ENCODE results near the gene RGP1. TPM values are rescaled to one million over a fixed set of nuclear protein-coding genes. Genes with fewer than 3 reads are reported as not detected.
A peak's percentile ranks its signal among the peaks of the same experiment; 100 is the strongest.

The RGP1 gene
- total RNA-seq, 1 experiment from 2014 or later = 25.1 TPM

DNA sequence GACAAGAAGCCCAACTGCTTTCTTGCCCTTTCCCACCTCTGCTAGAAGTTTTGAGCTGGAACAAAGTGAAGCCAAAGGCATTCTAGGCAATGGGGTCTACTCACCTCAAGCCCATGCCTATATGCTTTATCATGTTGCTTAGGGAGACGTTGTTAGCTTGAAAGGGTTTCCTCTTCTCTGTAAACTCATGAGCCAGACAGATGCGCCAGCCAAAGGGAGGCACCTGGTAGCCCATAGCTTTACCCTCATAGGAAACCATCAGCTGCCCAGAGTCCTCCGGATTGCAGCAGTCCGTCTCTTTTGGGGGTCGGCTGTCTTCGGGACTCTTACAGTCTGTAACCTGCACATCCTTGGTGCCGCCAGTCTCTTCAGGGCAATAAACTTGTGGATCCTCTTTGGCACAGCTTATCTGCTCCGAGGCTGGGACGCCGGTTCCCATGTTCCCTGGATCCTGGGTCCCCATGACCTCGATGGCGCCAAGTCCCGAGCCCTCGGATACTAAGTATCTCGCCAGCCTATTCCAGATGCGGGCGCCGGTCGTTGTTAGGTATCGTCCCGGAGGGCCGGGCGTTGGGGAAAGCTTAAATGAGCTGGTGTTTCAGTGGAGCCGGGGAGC, 737 bp upstream of the RGP1 start:
- CTCF ChIA-PET = interaction anchor here (0.6 to 1.0 kb wide), 7 partner anchors 12 to 100 kb away, joined by 3 to 7 read pairs (median 3); partner anchors contain the start of genes ARHGEF39, CREB3 and TLN1
- Histone ChIP-seq H3K9me3 (ENCODE audit: insufficient read depth, low read depth) (no peaks in the 10 kb centered on the region), H3K4me2 (peak overlapping the region; percentile 96), H3F3A (ENCODE audit: insufficient read depth, low read depth) (0 out of 2 replicates have a peak, but pooled peaks cover 8% of the 10 kb centered on the region), H3K4me3 (peak overlapping the region; percentile 79), H3K27ac (peak overlapping the region; percentile 51), H2AFZ (peak overlapping the region; percentile 56; the same call in 1 of the 2 replicates), H3K4me1 (replicated peaks; ENCODE audit: insufficient read depth) (peaks cover 23% of the 10 kb centered on the region), H3K79me2 (ENCODE audit: low read depth) (peaks cover 51% of the 10 kb centered on the region), H3K9me2 (ENCODE audit: insufficient read depth) (no peaks in the 10 kb centered on the region), H4K20me1 (ENCODE audit: insufficient read depth) (peaks cover 13% of the 10 kb centered on the region; the same call in 1 of the 2 replicates), H3K27me3 (ENCODE audit: insufficient read depth, low read depth) (no peaks in the 10 kb centered on the region), H3K36me3 (ENCODE audit: low read depth) (no peaks in the 10 kb centered on the region; the same call in 1 of the 2 replicates)
- no TSS peak for BruUV-seq (replicated peaks)
- POLR2A ChIA-PET (ENCODE audit: unreplicated experiment) = interaction anchor here (0.6 to 0.7 kb wide), 4 partner anchors 12 to 121 kb away, joined by 3 to 7 read pairs (median 4); partner anchors contain the start of gene SPAG8
- no peak for TF ChIP-seq EZH2 (IDR thresholded peaks at IDR 0.05; ENCODE audit: low read depth)
- TF ChIP-seq, protein P1, sequence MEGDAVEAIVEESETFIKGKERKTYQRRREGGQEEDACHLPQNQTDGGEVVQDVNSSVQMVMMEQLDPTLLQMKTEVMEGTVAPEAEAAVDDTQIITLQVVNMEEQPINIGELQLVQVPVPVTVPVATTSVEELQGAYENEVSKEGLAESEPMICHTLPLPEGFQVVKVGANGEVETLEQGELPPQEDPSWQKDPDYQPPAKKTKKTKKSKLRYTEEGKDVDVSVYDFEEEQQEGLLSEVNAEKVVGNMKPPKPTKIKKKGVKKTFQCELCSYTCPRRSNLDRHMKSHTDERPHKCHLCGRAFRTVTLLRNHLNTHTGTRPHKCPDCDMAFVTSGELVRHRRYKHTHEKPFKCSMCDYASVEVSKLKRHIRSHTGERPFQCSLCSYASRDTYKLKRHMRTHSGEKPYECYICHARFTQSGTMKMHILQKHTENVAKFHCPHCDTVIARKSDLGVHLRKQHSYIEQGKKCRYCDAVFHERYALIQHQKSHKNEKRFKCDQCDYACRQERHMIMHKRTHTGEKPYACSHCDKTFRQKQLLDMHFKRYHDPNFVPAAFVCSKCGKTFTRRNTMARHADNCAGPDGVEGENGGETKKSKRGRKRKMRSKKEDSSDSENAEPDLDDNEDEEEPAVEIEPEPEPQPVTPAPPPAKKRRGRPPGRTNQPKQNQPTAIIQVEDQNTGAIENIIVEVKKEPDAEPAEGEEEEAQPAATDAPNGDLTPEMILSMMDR (conservative IDR thresholded peaks at IDR 0.05) = no peak
- intact Hi-C loops (cut with micrococcal nuclease; ENCODE audit: unreplicated experiment) = loop anchor here (2.0 kb wide), 1 partner anchor 16 kb away; the partner anchor contains the start of genes CREB3 and TLN1
- DNase-seq = no peak

DNA sequence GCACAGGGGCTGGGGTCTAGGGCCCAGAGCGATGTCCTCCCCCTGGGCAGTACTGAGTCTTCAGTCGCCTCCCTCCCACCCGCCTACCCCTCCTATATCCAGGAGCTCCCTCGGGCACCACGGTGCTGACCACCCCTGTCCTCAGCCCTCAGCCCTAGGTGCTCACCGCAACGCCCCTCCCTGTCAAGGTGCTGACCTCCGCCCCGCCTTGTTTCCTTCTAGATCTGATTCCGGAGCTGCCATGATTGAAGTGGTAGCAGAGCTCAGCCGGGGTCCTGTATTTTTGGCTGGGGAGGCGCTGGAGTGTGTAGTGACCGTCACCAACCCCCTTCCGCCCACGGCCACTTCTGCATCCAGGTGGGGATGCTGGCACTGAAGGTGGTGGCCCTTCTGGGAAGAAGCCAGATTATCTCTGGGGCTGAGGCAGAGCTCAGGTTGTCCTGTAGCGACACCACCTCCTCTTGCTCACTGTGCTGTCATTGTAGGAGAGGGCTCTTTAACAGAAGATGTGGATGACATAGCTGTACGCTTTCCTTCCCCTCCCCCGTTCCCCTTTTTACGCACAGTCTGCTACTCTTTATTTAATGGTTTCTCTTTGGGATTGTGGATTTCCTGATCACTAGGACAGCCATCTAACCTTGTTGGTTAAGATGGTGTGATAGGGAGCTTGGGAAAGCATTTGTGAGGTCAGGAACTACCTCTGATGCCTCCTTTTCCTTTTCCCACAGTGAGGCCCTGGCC, 598 bp downstream of the RGP1 start:
- H3K9me2 ChIP-seq (ENCODE audit: insufficient read depth) = no peaks in the 10 kb centered on the region
- CTCF ChIA-PET = no interaction called here
- no peaks in the 10 kb centered on the region for H3K27me3 ChIP-seq (ENCODE audit: insufficient read depth, low read depth)
- peak overlapping the region; percentile 79 for H3K4me3 ChIP-seq
- H3F3A ChIP-seq (ENCODE audit: insufficient read depth, low read depth) = 0 out of 2 replicates have a peak, but pooled peaks cover 8% of the 10 kb centered on the region
- DNase-seq = peak in 1 of 2 experiments; percentile 42
- H2AFZ ChIP-seq = peak overlapping the region; percentile 86
- no peak for TF ChIP-seq EZH2 (IDR thresholded peaks at IDR 0.05; ENCODE audit: low read depth)
- TF ChIP-seq, protein P1 (conservative IDR thresholded peaks at IDR 0.05) = no peak
- peak overlapping the region; percentile 51 for H3K27ac ChIP-seq
- peak overlapping the region; percentile 92 for H3K4me2 ChIP-seq
- intact Hi-C loops (cut with micrococcal nuclease; ENCODE audit: unreplicated experiment) = loop anchor here (2.0 kb wide), 1 partner anchor 17 kb away; the partner anchor contains the start of genes CREB3 and TLN1
- peaks cover 13% of the 10 kb centered on the region; the same call in 1 of the 2 replicates for H4K20me1 ChIP-seq (ENCODE audit: insufficient read depth)
- peaks cover 51% of the 10 kb centered on the region for H3K79me2 ChIP-seq (ENCODE audit: low read depth)
- BruUV-seq (replicated peaks) = TSS peak; percentile 35
- no peaks in the 10 kb centered on the region; the same call in 1 of the 2 replicates for H3K36me3 ChIP-seq (ENCODE audit: low read depth)
- H3K9me3 ChIP-seq (ENCODE audit: insufficient read depth, low read depth) = no peaks in the 10 kb centered on the region
- peaks cover 23% of the 10 kb centered on the region for H3K4me1 ChIP-seq (replicated peaks; ENCODE audit: insufficient read depth)
- POLR2A ChIA-PET (ENCODE audit: unreplicated experiment) = interaction anchor here (0.6 to 0.7 kb wide), 3 partner anchors 17 to 149 kb away, joined by 3 to 7 read pairs (median 6); partner anchors contain the start of genes CREB3 and TLN1

GRCh38 chr9:35750256-35750531, 1.1 kb downstream of the RGP1 start:
- Histone ChIP-seq H3K4me2 (peak overlapping the region; percentile 92), H3K4me3 (peak overlapping the region; percentile 79; the same call in 1 of the 2 replicates), H3F3A (ENCODE audit: insufficient read depth, low read depth) (0 out of 2 replicates have a peak, but pooled peaks cover 8% of the 10 kb centered on the region), H3K4me1 (replicated peaks; ENCODE audit: insufficient read depth) (peaks cover 23% of the 10 kb centered on the region), H3K36me3 (ENCODE audit: low read depth) (no peaks in the 10 kb centered on the region), H4K20me1 (ENCODE audit: insufficient read depth) (peaks cover 13% of the 10 kb centered on the region; the same call in 1 of the 2 replicates), H3K27me3 (ENCODE audit: insufficient read depth, low read depth) (no peaks in the 10 kb centered on the region), H3K79me2 (ENCODE audit: low read depth) (peaks cover 49% of the 10 kb centered on the region), H3K27ac (peak overlapping the region; percentile 51; the same call in 1 of the 2 replicates), H2AFZ (no peak overlapping the region), H3K9me3 (ENCODE audit: insufficient read depth, low read depth) (no peaks in the 10 kb centered on the region), H3K9me2 (ENCODE audit: insufficient read depth) (no peaks in the 10 kb centered on the region)
- ChIA-PET POLR2A (ENCODE audit: unreplicated experiment) (no interaction called here), CTCF (no interaction called here)
- TF ChIP-seq EZH2 (IDR thresholded peaks at IDR 0.05; ENCODE audit: low read depth) = no peak
- TF ChIP-seq, protein P1 (conservative IDR thresholded peaks at IDR 0.05) = no peak
- intact Hi-C loops (cut with micrococcal nuclease; ENCODE audit: unreplicated experiment) = no loop called here
- BruUV-seq (replicated peaks) = no TSS peak
- DNase-seq = no peak
